GM18909 (cell line): ENCODE measurements around the gene SLC10A3.

Source experiments
- ATAC-seq: cut with Tn5 transposase; IDR thresholded peaks from one replicate; pipeline ENCODE4 v1.9.1; 2021; ENCODE audit warnings: mild to moderate bottlenecking; ENCODE audit not compliant: unreplicated experiment, poor library complexity

Gene SLC10A3, protein sequence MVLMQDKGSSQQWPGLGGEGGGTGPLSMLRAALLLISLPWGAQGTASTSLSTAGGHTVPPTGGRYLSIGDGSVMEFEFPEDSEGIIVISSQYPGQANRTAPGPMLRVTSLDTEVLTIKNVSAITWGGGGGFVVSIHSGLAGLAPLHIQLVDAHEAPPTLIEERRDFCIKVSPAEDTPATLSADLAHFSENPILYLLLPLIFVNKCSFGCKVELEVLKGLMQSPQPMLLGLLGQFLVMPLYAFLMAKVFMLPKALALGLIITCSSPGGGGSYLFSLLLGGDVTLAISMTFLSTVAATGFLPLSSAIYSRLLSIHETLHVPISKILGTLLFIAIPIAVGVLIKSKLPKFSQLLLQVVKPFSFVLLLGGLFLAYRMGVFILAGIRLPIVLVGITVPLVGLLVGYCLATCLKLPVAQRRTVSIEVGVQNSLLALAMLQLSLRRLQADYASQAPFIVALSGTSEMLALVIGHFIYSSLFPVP

GRCh38 chrX:154490414-154491083 lies at the start of gene SLC10A3:
Gene SLC10A3, minus strand, starts transcription at chrX:154490629. Its CDS starts 1,689 bp downstream, at chrX:154488940.
- peak; percentile 79 for ATAC-seq

GRCh38 chrX:154539077-154539476 lies 48.6 kb upstream of the SLC10A3 start:
- ATAC-seq, result no peak

GRCh38 chrX:154535892-154536291 lies 45.5 kb upstream of the SLC10A3 start:
- no peak for ATAC-seq

DNA sequence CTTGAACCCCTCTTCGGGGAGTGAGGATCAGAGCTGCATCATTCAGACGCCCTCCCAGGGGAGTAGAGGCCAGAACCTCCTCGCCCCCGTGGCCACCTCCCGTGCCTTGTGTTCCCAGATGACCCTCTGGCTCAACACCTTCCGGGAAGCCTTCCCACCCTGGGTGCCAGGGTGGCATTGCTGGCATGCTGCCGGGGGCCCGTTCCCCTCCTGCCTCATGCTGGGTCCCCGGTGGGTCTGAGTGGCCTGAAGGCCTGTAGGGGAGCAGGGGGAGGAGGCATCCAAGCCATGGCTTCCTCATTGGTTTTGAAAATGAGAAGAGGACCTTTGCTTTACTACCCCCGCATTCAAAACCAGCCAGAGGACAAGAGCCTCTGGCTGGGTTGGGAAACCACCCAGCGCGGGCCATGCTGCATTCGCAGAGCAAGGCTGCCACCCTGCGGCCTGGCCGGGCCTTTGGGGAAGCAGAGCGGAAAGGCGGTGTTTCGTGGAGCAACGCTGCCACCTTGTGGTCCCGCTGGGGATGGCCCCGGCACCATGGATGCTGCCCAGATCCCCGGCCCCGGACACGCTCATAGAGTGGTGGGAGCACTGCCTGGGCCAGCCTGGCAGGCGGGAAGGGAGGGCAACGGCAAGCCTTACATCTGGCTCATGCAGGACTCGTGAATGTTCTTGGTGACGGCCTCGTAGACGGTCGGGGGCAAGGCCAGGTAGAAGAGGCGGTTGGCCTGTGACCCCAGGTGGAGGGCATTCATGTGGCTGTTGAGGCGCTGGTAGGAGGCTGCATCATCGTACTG lies 44.3 kb upstream of the SLC10A3 start:
- peak; percentile 92 for ATAC-seq

DNA sequence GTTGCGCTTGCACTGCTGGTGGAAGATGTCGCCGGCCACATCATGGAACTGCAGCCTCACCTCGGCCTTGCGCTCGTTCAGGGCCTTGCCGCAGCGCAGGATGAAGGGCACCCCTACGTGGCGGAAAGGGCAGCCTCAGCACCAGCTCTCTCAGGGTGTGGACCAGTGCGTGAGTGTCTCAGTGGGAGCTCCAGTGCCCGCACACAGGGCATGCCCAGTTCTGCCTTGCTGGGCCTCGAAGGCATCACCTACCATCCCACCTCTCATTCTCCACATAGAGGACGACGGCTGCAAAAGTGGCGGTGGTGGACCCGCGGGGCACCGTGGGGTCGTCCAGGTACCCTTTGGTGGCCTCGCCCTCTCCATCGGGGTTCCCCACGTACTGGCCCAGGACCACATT lies 42.3 kb upstream of the SLC10A3 start:
- ATAC-seq, result no peak

DNA sequence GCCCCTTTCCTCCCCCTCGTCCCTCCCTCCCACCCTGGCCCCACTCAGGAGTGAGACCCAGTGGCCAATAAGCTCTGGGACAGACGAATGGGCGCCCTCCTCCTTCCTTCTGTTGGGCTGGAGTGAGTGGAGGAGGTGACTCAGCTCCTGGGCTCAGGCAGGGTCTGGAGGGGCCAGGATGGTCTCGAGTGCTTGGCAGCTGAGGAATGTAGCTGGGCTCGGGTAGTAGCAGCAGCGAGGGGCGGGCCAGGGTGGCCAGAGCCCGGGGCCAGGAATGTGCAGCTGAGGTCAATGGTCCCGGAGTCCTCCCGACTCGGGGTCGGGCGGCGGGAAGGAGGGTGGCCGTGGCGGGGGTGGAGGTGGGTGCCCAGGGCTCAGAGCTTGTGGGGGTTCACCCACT lies 41.2 kb upstream of the SLC10A3 start:
- no peak for ATAC-seq

GRCh38 chrX:154530286-154530685 lies 39.9 kb upstream of the SLC10A3 start:
- ATAC-seq, result no peak

DNA sequence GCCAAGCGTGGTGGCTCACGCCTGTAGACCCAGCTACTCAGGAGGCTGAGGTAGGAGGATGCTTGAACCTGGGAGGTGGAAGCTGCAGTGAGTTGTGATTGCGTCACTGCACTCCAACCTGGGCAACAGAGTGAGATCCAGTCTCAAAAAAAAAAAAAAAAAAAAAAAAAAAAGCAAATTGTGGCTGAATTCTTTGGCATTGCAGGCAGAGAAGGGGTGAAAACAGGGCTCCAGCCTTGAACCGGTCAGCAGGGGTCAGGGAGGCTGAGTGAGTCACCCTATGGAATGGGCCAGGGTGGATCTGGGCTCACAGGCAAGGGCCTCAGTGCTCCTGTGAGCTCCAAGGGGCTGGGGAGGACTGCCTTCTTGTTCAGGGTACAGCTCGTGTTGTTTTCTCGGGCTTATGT lies 38.8 kb upstream of the SLC10A3 start:
- ATAC-seq, result no peak

GRCh38 chrX:154526901-154527675 lies 36.7 kb upstream of the SLC10A3 start:
- ATAC-seq, result peak; percentile 60

DNA sequence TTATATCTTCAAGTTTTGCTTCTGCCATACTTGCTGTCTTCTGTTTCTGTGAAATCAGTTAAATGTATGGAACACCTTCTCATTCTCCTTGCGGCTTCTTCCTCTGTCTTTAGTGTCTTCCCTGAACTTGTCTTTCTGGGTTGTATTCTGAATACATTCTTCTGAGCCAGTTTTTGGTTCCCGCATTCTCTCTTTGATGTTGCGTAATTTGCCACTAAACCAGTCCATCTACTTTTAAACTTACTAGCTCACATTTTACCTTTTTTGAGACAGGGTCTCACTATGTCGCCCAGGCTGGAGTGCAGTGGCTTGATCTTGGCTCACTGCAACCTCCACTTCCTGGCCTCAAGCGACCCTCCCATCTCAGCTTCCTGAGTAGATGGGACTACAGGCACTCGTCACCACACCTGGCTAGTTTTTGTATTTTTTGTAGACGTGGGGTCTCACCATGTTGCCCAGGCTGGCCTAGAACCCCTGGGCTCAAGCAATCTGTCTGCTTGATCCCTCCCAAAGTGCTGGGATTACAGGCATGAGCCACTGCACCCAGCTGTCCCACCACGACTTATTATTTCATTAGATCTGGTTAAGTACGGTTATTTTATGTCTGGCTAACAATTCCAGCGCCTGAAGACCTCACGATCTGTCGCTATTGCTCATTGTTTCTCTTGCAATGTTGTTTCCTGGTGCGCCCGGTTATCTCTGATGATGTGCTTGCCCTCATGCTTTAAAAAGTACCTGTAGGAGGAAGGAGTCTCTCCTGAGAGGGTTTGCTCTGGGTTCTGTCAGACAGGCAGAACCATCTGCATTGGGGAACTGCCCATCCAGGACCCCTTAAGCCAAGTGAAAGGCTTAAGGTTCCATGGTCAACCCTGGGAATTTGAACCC lies 35.4 kb upstream of the SLC10A3 start:
- no peak for ATAC-seq

GRCh38 chrX:154519389-154519788 lies 29.0 kb upstream of the SLC10A3 start:
- ATAC-seq, result no peak

GRCh38 chrX:154517101-154517781 lies 26.8 kb upstream of the SLC10A3 start:
- ATAC-seq, result no peak

DNA sequence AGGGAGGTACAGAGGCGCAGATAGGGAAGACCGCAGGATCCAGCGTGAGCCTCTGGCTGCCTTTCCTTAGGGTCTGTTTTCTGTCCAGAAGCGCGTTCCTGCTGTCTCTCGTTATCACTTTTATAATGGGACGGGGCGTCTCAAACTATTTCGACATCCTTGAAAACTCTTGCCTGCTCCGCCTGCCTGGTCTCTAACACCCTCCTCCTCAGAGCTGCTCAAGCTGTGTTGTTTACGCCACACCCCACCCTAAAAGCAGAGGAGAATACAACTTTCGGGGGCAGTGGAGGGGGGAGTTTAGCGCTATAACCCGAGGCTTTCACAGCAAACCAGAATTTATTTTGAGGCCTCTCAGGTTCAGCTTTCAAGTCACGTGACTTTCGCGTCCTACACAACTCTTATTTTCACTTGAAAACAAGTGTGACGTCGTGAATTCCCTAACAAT lies 26.2 kb upstream of the SLC10A3 start:
- ATAC-seq, result no peak

DNA sequence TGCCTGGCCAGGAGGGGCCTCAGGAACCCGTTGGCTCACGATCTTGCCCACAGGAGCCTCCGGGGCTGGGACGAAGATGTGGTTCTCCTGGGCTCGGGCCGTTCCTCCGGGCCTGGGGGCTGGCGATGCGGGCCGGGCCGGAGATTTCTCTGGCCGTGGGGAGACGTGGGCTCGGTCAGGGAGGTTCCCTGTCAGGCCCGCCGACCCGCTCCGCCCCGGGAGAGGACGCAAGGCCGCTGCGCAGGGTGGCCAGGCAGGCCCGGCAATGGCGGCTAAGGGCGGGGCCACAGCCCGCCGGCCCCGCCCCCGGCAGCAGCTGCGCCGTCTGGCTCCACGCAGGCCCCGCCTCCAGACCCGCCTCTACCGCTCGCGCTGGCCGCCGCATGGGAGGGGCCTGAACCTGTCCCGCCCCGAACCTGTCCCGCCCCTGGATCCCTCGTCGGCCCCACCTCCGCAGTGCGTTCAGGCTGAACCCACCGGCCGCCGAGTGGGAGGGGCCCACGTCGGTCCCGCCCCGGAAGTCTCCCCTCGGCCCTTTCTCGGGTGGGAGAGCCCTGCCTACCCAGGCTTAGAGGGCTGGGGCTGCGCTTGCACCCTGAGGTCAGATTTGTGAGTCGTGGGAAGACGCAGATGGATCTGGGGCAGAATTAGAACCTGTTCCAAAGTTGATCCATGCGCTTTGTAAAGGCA lies 25.7 kb upstream of the SLC10A3 start, which contains the start of gene FAM3A:
TSS of gene FAM3A (minus strand) at position 267 of the 690 bp plus-strand sequence. CDS start 460 bp downstream, outside the sequence.
- peak; percentile 87 for ATAC-seq

GRCh38 chrX:154515090-154515965 lies 24.9 kb upstream of the SLC10A3 start:
- ATAC-seq, result peak; percentile 12

- no peak for ATAC-seq
These were observed 23.3 kb upstream of the SLC10A3 start for GRCh38 chrX:154513716-154514115.
